ENCODE results near the gene RCAN2.
"Not testable (repeated sequence)": the region's sequence is repeated elsewhere in the genome, so short reads cannot be mapped to it uniquely, and the experiment has no call there.

The RCAN2 gene

GRCh38 chr6:46367354-46368168 lies 123.7 kb downstream of the RCAN2 start:
- Mint-ChIP-seq H3K9me3 (ENCODE audit: low read depth) (no peaks in the 10 kb centered on the region), H3K27ac (no peak overlapping the region), H3K4me3 (no peak overlapping the region), H3K27me3 (peaks cover 3% of the 10 kb centered on the region), H3K4me1 (ENCODE audit: low read depth) (no peaks in the 10 kb centered on the region), H3K36me3 (no peaks in the 10 kb centered on the region)

- H3K27me3 Mint-ChIP-seq, result peaks cover 5% of the 10 kb centered on the region
- no peaks in the 10 kb centered on the region for H3K4me1 Mint-ChIP-seq (ENCODE audit: low read depth)
- H3K4me3 Mint-ChIP-seq, result no peak overlapping the region
- H3K27ac Mint-ChIP-seq, result no peak overlapping the region
- H3K9me3 Mint-ChIP-seq (ENCODE audit: low read depth), result no peaks in the 10 kb centered on the region
- H3K36me3 Mint-ChIP-seq, result no peaks in the 10 kb centered on the region
Measured at GRCh38 chr6:46366190-46366900, 124.9 kb downstream of the RCAN2 start.

- no peaks in the 10 kb centered on the region for H3K9me3 Mint-ChIP-seq (ENCODE audit: low read depth)
- no peaks in the 10 kb centered on the region for H3K4me1 Mint-ChIP-seq (ENCODE audit: low read depth)
- peaks cover 3% of the 10 kb centered on the region for H3K27me3 Mint-ChIP-seq
- no peak overlapping the region for H3K27ac Mint-ChIP-seq
- H3K36me3 Mint-ChIP-seq, result no peaks in the 10 kb centered on the region
- H3K4me3 Mint-ChIP-seq, result no peak overlapping the region
Measured at GRCh38 chr6:46357591-46357990, 133.7 kb downstream of the RCAN2 start.

GRCh38 chr6:46356543-46356942 lies 134.7 kb downstream of the RCAN2 start:
- no peak overlapping the region for H3K4me3 Mint-ChIP-seq
- no peaks in the 10 kb centered on the region for H3K9me3 Mint-ChIP-seq (ENCODE audit: low read depth)
- H3K4me1 Mint-ChIP-seq (ENCODE audit: low read depth), result no peaks in the 10 kb centered on the region
- H3K27ac Mint-ChIP-seq, result no peak overlapping the region
- H3K27me3 Mint-ChIP-seq, result peaks cover 2% of the 10 kb centered on the region
- no peaks in the 10 kb centered on the region for H3K36me3 Mint-ChIP-seq

- no peaks in the 10 kb centered on the region for H3K9me3 Mint-ChIP-seq (ENCODE audit: low read depth)
- peaks cover 4% of the 10 kb centered on the region for H3K27me3 Mint-ChIP-seq
- no peaks in the 10 kb centered on the region for H3K4me1 Mint-ChIP-seq (ENCODE audit: low read depth)
- H3K27ac Mint-ChIP-seq, result no peak overlapping the region
- H3K4me3 Mint-ChIP-seq, result no peak overlapping the region
- H3K36me3 Mint-ChIP-seq, result no peaks in the 10 kb centered on the region
Measured at GRCh38 chr6:46353528-46353927, 137.7 kb downstream of the RCAN2 start.

GRCh38 chr6:46352541-46353268 lies 138.5 kb downstream of the RCAN2 start:
- H3K27ac Mint-ChIP-seq, result no peak overlapping the region
- no peaks in the 10 kb centered on the region for H3K4me1 Mint-ChIP-seq (ENCODE audit: low read depth)
- H3K9me3 Mint-ChIP-seq (ENCODE audit: low read depth), result no peaks in the 10 kb centered on the region
- H3K4me3 Mint-ChIP-seq, result no peak overlapping the region
- H3K36me3 Mint-ChIP-seq, result no peaks in the 10 kb centered on the region
- H3K27me3 Mint-ChIP-seq, result peaks cover 6% of the 10 kb centered on the region

GRCh38 chr6:46350714-46351113 lies 140.5 kb downstream of the RCAN2 start:
- Mint-ChIP-seq H3K4me1 (ENCODE audit: low read depth) (no peaks in the 10 kb centered on the region), H3K4me3 (no peak overlapping the region), H3K36me3 (no peaks in the 10 kb centered on the region), H3K27ac (no peak overlapping the region), H3K27me3 (peaks cover 6% of the 10 kb centered on the region), H3K9me3 (ENCODE audit: low read depth) (no peaks in the 10 kb centered on the region)

- Mint-ChIP-seq H3K4me1 (ENCODE audit: low read depth) (no peaks in the 10 kb centered on the region), H3K27me3 (peaks cover 8% of the 10 kb centered on the region), H3K36me3 (no peaks in the 10 kb centered on the region), H3K27ac (no peak overlapping the region), H3K4me3 (no peak overlapping the region), H3K9me3 (ENCODE audit: low read depth) (no peaks in the 10 kb centered on the region)
Measured at GRCh38 chr6:46347669-46348068, 143.6 kb downstream of the RCAN2 start.

GRCh38 chr6:46340246-46340645 lies 151.0 kb downstream of the RCAN2 start:
- no peaks in the 10 kb centered on the region for H3K9me3 Mint-ChIP-seq (ENCODE audit: low read depth)
- H3K27ac Mint-ChIP-seq, result no peak overlapping the region
- H3K27me3 Mint-ChIP-seq, result peaks cover 18% of the 10 kb centered on the region
- H3K36me3 Mint-ChIP-seq, result no peaks in the 10 kb centered on the region
- H3K4me3 Mint-ChIP-seq, result no peak overlapping the region
- H3K4me1 Mint-ChIP-seq (ENCODE audit: low read depth), result no peaks in the 10 kb centered on the region

GRCh38 chr6:46338131-46338530 lies 153.1 kb downstream of the RCAN2 start:
- no peak overlapping the region for H3K4me3 Mint-ChIP-seq
- peaks cover 23% of the 10 kb centered on the region for H3K27me3 Mint-ChIP-seq
- no peaks in the 10 kb centered on the region for H3K4me1 Mint-ChIP-seq (ENCODE audit: low read depth)
- H3K9me3 Mint-ChIP-seq (ENCODE audit: low read depth), result no peaks in the 10 kb centered on the region
- no peak overlapping the region for H3K27ac Mint-ChIP-seq
- no peaks in the 10 kb centered on the region for H3K36me3 Mint-ChIP-seq

- Mint-ChIP-seq H3K27me3 (peaks cover 14% of the 10 kb centered on the region), H3K36me3 (no peaks in the 10 kb centered on the region), H3K9me3 (ENCODE audit: low read depth) (no peaks in the 10 kb centered on the region), H3K4me3 (no peak overlapping the region), H3K27ac (no peak overlapping the region), H3K4me1 (ENCODE audit: low read depth) (no peaks in the 10 kb centered on the region)
Measured at GRCh38 chr6:46334442-46334841, 156.8 kb downstream of the RCAN2 start.

GRCh38 chr6:46333481-46333880 lies 157.8 kb downstream of the RCAN2 start:
- Mint-ChIP-seq H3K4me1 (ENCODE audit: low read depth) (no peaks in the 10 kb centered on the region), H3K36me3 (no peaks in the 10 kb centered on the region), H3K27ac (no peak overlapping the region), H3K4me3 (no peak overlapping the region), H3K9me3 (ENCODE audit: low read depth) (no peaks in the 10 kb centered on the region), H3K27me3 (peaks cover 19% of the 10 kb centered on the region)

- H3K9me3 Mint-ChIP-seq (ENCODE audit: low read depth); H3K4me3 Mint-ChIP-seq; H3K36me3 Mint-ChIP-seq; H3K27ac Mint-ChIP-seq; H3K4me1 Mint-ChIP-seq (ENCODE audit: low read depth): not testable (repeated sequence)
- H3K27me3 Mint-ChIP-seq, result peaks cover 19% of the 10 kb centered on the region
Measured at GRCh38 chr6:46332448-46332847, 158.8 kb downstream of the RCAN2 start.

- no peaks in the 10 kb centered on the region for H3K4me1 Mint-ChIP-seq (ENCODE audit: low read depth)
- H3K4me3 Mint-ChIP-seq, result no peak overlapping the region
- no peaks in the 10 kb centered on the region for H3K9me3 Mint-ChIP-seq (ENCODE audit: low read depth)
- H3K27me3 Mint-ChIP-seq, result peaks cover 19% of the 10 kb centered on the region
- no peak overlapping the region for H3K27ac Mint-ChIP-seq
- no peaks in the 10 kb centered on the region for H3K36me3 Mint-ChIP-seq
Measured at GRCh38 chr6:46331461-46331860, 159.8 kb downstream of the RCAN2 start.

GRCh38 chr6:46329568-46329967 lies 161.7 kb downstream of the RCAN2 start:
- Mint-ChIP-seq H3K4me1 (ENCODE audit: low read depth) (no peaks in the 10 kb centered on the region), H3K36me3 (no peaks in the 10 kb centered on the region), H3K4me3 (no peak overlapping the region), H3K9me3 (ENCODE audit: low read depth) (no peaks in the 10 kb centered on the region), H3K27ac (no peak overlapping the region), H3K27me3 (peaks cover 12% of the 10 kb centered on the region)

Data from activated naive CD8-positive, alpha-beta T cell (primary cell).